Esophagus squamous epithelium (tissue), 5 donors: Measurements from ENCODE around the gene ZCCHC13. TPM values are rescaled to one million over a fixed set of nuclear protein-coding genes. Genes with fewer than 3 reads are reported as not detected.
"Not testable (repeated sequence)": the region's sequence is repeated elsewhere in the genome, so short reads cannot be mapped to it uniquely, and the experiment has no call there.

Experiments used
- DNase-seq: peaks from one replicate; lab custom pipeline; 2025; lab: John Stamatoyannopoulos, UW
- H3K27ac ChIP-seq, 4 donors: fragments of 200-600 bp; sonication (generic); one replicate each; pipeline ENCODE4 v1.5.1; 2016 to 2019; ENCODE audit warnings: mild to moderate bottlenecking in 1 of 4
- H3K27me3 ChIP-seq, 4 donors: fragments of 200-600 bp; sonication (generic); 1 replicate in 3 of 4; 2 replicates in 1 of 4; pipeline versions ENCODE4 v1.5.1 to v1.6.0; 2017 to 2021; ENCODE audit warnings: antibody characterized with exemption in 1 of 4
- H3K36me3 ChIP-seq, 3 donors: fragments of 200-600 bp; sonication (generic); one replicate each; pipeline ENCODE4 v1.5.1; 2016 to 2019
- H3K4me1 ChIP-seq, 3 donors: fragments of 200-600 bp; sonication (generic); one replicate each; pipeline ENCODE4 v1.5.1; 2017 to 2019
- H3K4me3 ChIP-seq, 4 donors: fragments of 200-600 bp; sonication (generic); 1 replicate in 3 of 4; 2 replicates in 1 of 4; pipeline ENCODE4 v1.5.1; 2016 to 2019; ENCODE audit warnings: mild to moderate bottlenecking in 2 of 4, moderate library complexity in 1 of 4
- H3K9me3 ChIP-seq, 3 donors: fragments of 200-600 bp; sonication (generic); one replicate each; pipeline ENCODE4 v1.5.1; 2016 to 2019
- CTCF ChIP-seq, 6 experiments: fragments of 450-650 bp in 4 of 6; fragments of 200-600 bp in 2 of 6; sonication (generic) in 2 of 6; IDR thresholded peaks; one replicate each; pipeline ENCODE4 v1.5.1; 2016 to 2019; ENCODE audit warnings: antibody characterized with exemption in 6 of 6, mild to moderate bottlenecking in 4 of 6, moderate library complexity in 4 of 6
- POLR2A ChIP-seq, 4 donors: fragments of 450-650 bp; IDR thresholded peaks; one replicate each; pipeline ENCODE4 v1.6.1; 2017; ENCODE audit warnings: antibody characterized with exemption in 4 of 4, mild to moderate bottlenecking in 4 of 4, moderate library complexity in 3 of 4
- WGBS, 2 donors: methylation state at CpG; one replicate each; pipeline ENCODE4 v1.1.5; 2018; 5-methylcytosine and 5-hydroxymethylcytosine counted together
- intact Hi-C: fragments of 100-400 bp; cut with DNase I; formaldehyde crosslinking; loops from one replicate; pipeline ENCODE4 v1.15.0; 2022
- total RNA-seq, 4 donors: library from RNA; depleted of rRNA; stranded (reverse); fragments of >200 nt; gene quantifications; one replicate each; pipeline ENCODE4 v1.1.0, GENCODE V29; 2016
- donor health status: DM: yes; HTN: yes; CAD: no.

ZCCHC13 gene
- total RNA-seq, 4 donors from 2014 or later, result not detected

- DNase-seq, result no peak
- peak overlapping the region; percentile 45 to 69 (median 56) for H3K4me3 ChIP-seq
- H3K9me3 ChIP-seq, result no peaks in the 10 kb centered on the region
- no peaks in the 10 kb centered on the region for H3K27me3 ChIP-seq
- no peak for TF ChIP-seq POLR2A (IDR thresholded peaks at IDR 0.05)
- H3K4me1 ChIP-seq, result peaks cover 0 to 14% (median 0%) of the 10 kb centered on the region in 3 donors
- no peaks in the 10 kb centered on the region for H3K36me3 ChIP-seq
- WGBS, 2 donors, result 0 to 40% methylated on average over 7 of the region's 9 CpGs
- peak overlapping the region; percentile 89 to 94 (median 91) for H3K27ac ChIP-seq
- intact Hi-C loops, result no loop called here
Measured at GRCh38 chrX:74292808-74293123, 11.2 kb upstream of the ZCCHC13 start.

- Histone ChIP-seq H3K4me3 (peak overlapping the region; percentile 45 to 69 (median 56)), H3K27ac (peak overlapping the region; percentile 89 to 94 (median 91)), H3K9me3 (no peaks in the 10 kb centered on the region), H3K4me1 (peaks cover 0 to 8% (median 0%) of the 10 kb centered on the region in 3 donors), H3K27me3 (no peaks in the 10 kb centered on the region), H3K36me3 (no peaks in the 10 kb centered on the region)
- WGBS, 2 donors, result 12 to 47% methylated on average over 3 to 23 of the region's 25 CpGs
- TF ChIP-seq CTCF (IDR thresholded peaks at IDR 0.05) (no peak), POLR2A (IDR thresholded peaks at IDR 0.05) (peak in 1 of 4 donors; percentile 47)
- no peak for DNase-seq
- intact Hi-C loops, result no loop called here
Measured at GRCh38 chrX:74293343-74293946, 10.5 kb upstream of the ZCCHC13 start.

- H3K4me1 ChIP-seq, result no peaks in the 10 kb centered on the region
- H3K27ac ChIP-seq, result no peak overlapping the region
- DNase-seq, result no peak
- no peaks in the 10 kb centered on the region for H3K36me3 ChIP-seq
- H3K27me3 ChIP-seq, result no peaks in the 10 kb centered on the region
- 91 to 96% methylated on average over 3 of the region's 3 CpGs for WGBS, 2 donors
- intact Hi-C loops, result no loop called here
- no peaks in the 10 kb centered on the region for H3K9me3 ChIP-seq
- H3K4me3 ChIP-seq, result no peak overlapping the region
- TF ChIP-seq CTCF (IDR thresholded peaks at IDR 0.05) (no peak), POLR2A (IDR thresholded peaks at IDR 0.05) (no peak)
Measured at GRCh38 chrX:74295101-74295500, 8.9 kb upstream of the ZCCHC13 start.

- Histone ChIP-seq H3K4me3 (no peak overlapping the region), H3K27me3 (no peaks in the 10 kb centered on the region), H3K9me3 (no peaks in the 10 kb centered on the region), H3K4me1 (no peaks in the 10 kb centered on the region), H3K27ac (no peak overlapping the region), H3K36me3 (no peaks in the 10 kb centered on the region)
- WGBS, 2 donors, result 65 to 73% methylated on average over 3 to 4 of the region's 4 CpGs
- no peak for DNase-seq
- no peak for TF ChIP-seq CTCF (IDR thresholded peaks at IDR 0.05)
- TF ChIP-seq POLR2A (IDR thresholded peaks at IDR 0.05), result no peak
- intact Hi-C loops, result no loop called here
Measured at GRCh38 chrX:74297766-74298165, 6.2 kb upstream of the ZCCHC13 start.

- intact Hi-C loops, result no loop called here
- TF ChIP-seq POLR2A (IDR thresholded peaks at IDR 0.05) (no peak), CTCF (IDR thresholded peaks at IDR 0.05) (no peak)
- Histone ChIP-seq H3K27me3 (no peaks in the 10 kb centered on the region), H3K9me3 (no peaks in the 10 kb centered on the region), H3K27ac (no peak overlapping the region), H3K36me3 (no peaks in the 10 kb centered on the region), H3K4me1 (no peaks in the 10 kb centered on the region), H3K4me3 (no peak overlapping the region)
- 63 to 93% methylated on average over 4 of the region's 4 CpGs for WGBS, 2 donors
- DNase-seq, result no peak
Measured at GRCh38 chrX:74300869-74301268, 3.1 kb upstream of the ZCCHC13 start.

GRCh38 chrX:74318672-74319071 is 14.7 kb downstream of the ZCCHC13 start:
- Histone ChIP-seq H3K27me3 (no peaks in the 10 kb centered on the region), H3K4me3 (no peak overlapping the region), H3K4me1 (no peaks in the 10 kb centered on the region), H3K9me3 (no peaks in the 10 kb centered on the region), H3K36me3 (no peaks in the 10 kb centered on the region), H3K27ac (no peak overlapping the region)
- no peak for DNase-seq
- TF ChIP-seq CTCF (IDR thresholded peaks at IDR 0.05) (no peak), POLR2A (IDR thresholded peaks at IDR 0.05) (no peak)
- intact Hi-C loops, result no loop called here
- WGBS, 2 donors, result 63 to 77% methylated on average over 4 of the region's 4 CpGs

GRCh38 chrX:74319321-74319720 is 15.3 kb downstream of the ZCCHC13 start:
- H3K27ac ChIP-seq, H3K9me3 ChIP-seq, H3K36me3 ChIP-seq, H3K27me3 ChIP-seq, H3K4me1 ChIP-seq, DNase-seq, intact Hi-C loops, H3K4me3 ChIP-seq: not testable (repeated sequence)
- 62 to 64% methylated on average over 2 of the region's 2 CpGs for WGBS, 2 donors
